ENCODE results near the gene PBXIP1.

DNA sequence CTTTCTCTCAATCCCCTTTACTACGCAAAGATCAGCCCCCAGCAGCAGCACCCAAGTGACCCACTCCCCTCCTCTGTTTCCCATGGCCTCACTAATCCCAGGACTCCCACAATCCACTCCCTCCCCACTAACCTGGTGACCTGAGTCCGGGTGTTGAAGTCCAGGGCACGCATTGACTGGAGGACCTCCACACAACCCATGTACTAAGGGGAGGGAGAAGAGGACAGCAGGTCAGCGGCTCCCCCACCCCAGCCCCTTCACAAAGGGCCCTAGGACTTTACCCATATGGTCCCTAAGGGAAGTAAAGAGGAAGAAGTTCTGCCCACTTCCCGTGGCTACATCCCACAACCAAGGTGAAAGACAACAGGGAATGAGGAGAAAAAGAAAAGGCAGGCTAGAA is 13.3 kb upstream of the PBXIP1 start:
- TF ChIP-seq, protein P1, sequence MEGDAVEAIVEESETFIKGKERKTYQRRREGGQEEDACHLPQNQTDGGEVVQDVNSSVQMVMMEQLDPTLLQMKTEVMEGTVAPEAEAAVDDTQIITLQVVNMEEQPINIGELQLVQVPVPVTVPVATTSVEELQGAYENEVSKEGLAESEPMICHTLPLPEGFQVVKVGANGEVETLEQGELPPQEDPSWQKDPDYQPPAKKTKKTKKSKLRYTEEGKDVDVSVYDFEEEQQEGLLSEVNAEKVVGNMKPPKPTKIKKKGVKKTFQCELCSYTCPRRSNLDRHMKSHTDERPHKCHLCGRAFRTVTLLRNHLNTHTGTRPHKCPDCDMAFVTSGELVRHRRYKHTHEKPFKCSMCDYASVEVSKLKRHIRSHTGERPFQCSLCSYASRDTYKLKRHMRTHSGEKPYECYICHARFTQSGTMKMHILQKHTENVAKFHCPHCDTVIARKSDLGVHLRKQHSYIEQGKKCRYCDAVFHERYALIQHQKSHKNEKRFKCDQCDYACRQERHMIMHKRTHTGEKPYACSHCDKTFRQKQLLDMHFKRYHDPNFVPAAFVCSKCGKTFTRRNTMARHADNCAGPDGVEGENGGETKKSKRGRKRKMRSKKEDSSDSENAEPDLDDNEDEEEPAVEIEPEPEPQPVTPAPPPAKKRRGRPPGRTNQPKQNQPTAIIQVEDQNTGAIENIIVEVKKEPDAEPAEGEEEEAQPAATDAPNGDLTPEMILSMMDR (IDR thresholded peaks at IDR 0.05; ENCODE audit: poor library complexity), result no peak
- no peak for TF ChIP-seq EZH2 (IDR thresholded peaks at IDR 0.05; ENCODE audit: borderline replicate concordance)

All from hepatocyte (in vitro differentiated cells).